LNCaP clone FGC (cell line): ENCODE results near the gene TUBA3C.

ENCODE experiments used
- DNase-seq: peaks from one replicate; pipeline ENCODE4 v3.0.0-alpha.2; 2011; ENCODE audit warnings: low read depth
- H3K4me3 ChIP-seq: 2 replicates; pipeline ENCODE4 v1.5.1; 2011; ENCODE audit warnings: mild to moderate bottlenecking, low read depth, low read length, control low read depth
- CTCF ChIP-seq: IDR thresholded peaks from 2 replicates; pipeline ENCODE4 v1.5.1; 2012; ENCODE audit warnings: mild to moderate bottlenecking; ENCODE audit not compliant: control insufficient read depth, insufficient read depth; ENCODE audit errors: extremely low read depth

TUBA3C gene

GRCh38 chr13:19159181-19159580 is 22.4 kb downstream of the TUBA3C start:
- H3K4me3 ChIP-seq, result no peak overlapping the region
- DNase-seq, result no peak
- no peak for TF ChIP-seq CTCF

GRCh38 chr13:19158526-19159174 is 23.0 kb downstream of the TUBA3C start:
- no peak for DNase-seq
- no peak overlapping the region for H3K4me3 ChIP-seq
- no peak for TF ChIP-seq CTCF

DNA sequence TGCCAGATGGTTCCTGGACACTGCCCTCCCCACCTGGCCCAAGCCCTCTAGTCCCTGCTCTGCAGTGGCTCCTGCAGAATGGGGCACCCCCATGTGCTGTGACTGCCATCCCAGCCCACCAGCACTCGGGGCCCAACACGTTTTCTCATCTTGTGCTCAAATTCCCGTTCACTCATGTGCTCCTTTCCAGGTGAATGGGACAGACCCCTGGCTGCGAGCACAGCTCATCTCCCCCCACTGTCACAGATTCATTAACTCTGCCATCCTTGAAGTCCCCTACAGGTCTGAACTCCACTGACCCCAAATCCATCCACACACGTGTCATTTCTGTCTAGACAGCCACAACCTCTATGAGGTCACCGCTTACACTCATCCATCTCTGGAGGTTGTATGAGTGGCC is 23.6 kb downstream of the TUBA3C start:
- H3K4me3 ChIP-seq, result no peak overlapping the region
- no peak for DNase-seq
- TF ChIP-seq CTCF, result no peak

- no peak overlapping the region for H3K4me3 ChIP-seq
- TF ChIP-seq CTCF, result no peak
- DNase-seq, result no peak
Observed at GRCh38 chr13:19157461-19157860, 24.2 kb downstream of the TUBA3C start.

- DNase-seq, result no peak
- no peak overlapping the region for H3K4me3 ChIP-seq
- TF ChIP-seq CTCF, result no peak
Observed at GRCh38 chr13:19156013-19156825, 25.4 kb downstream of the TUBA3C start.

DNA sequence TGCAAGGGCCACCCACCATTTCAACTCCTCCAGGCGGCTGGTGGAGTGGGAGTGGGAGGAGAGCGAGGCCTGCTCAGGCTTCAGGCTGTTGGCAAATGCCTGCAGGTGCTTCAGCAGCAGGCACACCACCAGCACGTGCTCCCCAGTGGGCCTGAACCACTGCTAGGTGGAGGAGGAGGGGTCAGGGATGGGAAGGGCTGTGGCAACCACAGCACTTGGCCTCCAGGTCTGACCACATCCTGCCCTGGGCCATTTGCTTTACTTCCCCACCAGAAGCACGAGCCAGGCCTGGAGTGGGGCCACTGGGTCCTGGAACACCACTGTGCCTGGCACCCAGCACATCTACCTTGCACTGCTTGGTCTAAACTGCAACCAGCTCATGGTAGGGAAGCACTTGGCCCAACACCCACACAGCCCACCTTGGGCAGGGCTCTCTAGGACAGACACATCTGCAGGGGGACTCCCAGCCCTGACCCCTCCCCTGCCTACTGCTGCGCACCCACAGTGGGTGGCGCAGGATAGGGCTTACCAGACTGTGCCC is 26.2 kb downstream of the TUBA3C start:
- no peak overlapping the region for H3K4me3 ChIP-seq
- DNase-seq, result no peak
- no peak for TF ChIP-seq CTCF
